ENCODE data around the gene PTPRM.

The PTPRM gene

DNA sequence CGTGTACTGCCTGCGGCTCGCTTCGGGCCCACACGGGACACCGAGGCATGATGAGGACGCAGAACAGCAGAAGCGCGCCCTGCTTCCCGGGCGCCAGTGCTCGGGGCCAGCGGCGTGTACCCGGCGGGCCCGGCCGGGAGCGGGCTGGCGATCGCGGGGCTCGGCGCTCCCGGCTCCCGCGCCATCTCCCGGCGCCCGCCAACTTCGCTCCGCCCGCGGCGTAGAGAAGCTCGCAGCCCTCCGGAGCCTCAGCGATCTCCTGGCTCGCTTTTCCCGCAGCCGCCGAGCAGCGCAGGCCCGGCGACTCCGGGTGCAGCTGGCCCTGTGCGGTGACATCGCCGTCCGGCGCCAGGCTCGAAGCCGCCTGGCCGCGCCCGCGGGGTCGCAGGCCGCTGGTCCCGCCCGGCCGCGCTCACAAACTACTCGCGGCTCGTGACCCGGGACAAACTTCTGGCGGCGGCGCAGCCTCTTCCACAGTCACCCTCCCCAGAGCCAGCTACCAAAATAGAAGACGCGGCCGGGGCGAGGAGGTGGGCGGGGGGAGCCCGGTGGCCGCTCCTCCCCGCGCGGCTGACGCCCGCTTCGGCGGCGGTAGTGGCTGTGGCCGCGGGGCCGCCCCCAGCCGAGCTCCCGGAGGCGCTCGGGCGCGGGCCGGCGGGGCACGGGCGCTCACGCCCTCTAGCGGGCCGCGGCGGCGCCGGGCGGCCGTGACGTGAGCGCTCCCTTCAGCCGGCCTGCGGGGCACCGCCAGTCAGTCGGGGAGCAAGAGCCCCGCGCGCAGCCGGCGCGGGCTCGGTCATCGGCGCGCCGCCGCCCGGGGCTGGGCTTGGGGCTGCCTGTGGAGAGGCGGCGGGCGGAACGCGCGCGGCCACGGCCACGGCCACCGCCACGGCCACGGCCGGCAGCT, at the start of gene PTPRM:
PTPRM (plus strand) TSS at position 750 of the 907 bp plus-strand sequence. CDS start 503 bp downstream, outside the sequence.
- peak; percentile 55 to 64 for DNase-seq

DNA sequence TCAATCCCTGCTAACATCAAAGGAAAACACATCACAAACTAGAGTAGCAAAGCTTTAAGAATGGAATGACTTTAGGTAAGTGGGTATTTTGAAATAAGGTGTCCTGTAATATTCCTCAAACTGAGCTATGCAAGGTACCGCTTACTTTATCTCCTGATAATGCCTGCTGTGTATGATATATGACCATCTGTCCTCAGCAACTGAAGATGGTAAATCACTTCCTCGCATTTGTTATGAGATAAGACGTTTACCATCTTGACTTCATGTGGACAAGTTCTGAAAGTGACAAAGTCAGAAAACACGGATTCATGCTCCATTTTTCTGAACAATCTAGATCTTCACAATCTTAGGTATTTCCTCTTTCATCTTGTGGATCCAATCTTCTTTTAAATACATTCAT, 49.3 kb upstream of the PTPRM start:
- no peak for DNase-seq

- DNase-seq, result no peak
Observed at GRCh38 chr18:7520200-7520785, 46.8 kb upstream of the PTPRM start.

- peak in 1 of 2 experiments; percentile 26 for DNase-seq
Observed at GRCh38 chr18:7521226-7521856, 45.8 kb upstream of the PTPRM start.

DNA sequence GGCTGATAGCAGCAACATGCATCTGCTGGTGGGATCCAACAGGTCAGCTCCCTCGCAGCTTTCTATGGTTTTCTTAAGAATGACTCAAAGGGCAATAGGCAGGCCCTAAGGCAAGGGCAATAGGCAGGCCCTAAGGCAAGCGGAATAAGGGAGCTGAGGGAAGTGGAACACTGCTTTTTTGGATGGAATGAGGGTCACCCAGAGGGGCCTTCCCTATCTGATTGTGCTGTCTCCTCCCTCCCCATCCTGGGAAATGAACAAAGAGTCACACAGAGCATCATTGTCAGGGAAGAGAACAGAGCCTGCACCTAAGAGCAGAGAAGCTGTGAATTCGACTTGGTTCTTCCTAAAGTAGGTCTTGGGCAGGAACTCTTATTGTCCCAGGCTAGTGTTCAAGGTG, 43.3 kb upstream of the PTPRM start:
- no peak for DNase-seq

- DNase-seq, result no peak
Observed at GRCh38 chr18:7524786-7525185, 42.3 kb upstream of the PTPRM start.

- no peak for DNase-seq
Observed at GRCh38 chr18:7532942-7533341, 34.2 kb upstream of the PTPRM start.

DNA sequence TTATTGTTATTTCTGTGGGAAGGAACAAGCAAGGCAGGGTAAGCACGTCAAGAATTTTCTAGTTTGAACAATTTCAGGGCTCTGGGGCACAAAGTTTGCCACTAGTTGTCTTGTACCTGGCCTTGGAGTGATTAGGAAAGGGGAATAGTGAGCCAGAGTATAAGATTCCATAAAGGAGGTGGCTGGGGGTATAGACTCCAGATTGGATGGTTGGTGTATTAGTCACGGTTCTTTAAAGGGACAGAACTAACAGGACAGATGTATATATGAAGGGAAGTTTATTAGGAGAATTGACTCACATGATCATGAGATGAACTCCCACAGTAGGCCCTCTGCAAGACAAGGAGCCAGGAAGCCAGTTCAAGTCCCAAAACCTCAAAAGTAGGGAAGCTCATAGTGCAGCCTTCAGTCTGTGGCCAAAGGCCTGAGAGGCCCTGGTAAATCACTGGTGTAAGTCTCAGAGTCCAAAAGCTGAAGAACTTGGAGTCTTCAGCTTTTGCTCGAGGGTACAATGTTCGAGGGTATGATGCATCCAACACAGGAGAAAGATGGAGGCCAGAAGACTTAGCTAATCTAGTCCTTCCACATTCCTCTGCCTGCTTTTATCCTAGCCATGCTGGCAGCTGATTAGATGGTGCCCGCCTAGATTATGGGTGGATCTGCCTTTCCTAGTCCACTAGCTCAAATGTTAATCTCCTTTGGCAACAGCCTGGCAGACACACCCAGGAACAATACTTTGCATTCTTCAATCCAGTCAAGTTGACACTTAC, 31.5 kb upstream of the PTPRM start:
- no peak for DNase-seq

DNA sequence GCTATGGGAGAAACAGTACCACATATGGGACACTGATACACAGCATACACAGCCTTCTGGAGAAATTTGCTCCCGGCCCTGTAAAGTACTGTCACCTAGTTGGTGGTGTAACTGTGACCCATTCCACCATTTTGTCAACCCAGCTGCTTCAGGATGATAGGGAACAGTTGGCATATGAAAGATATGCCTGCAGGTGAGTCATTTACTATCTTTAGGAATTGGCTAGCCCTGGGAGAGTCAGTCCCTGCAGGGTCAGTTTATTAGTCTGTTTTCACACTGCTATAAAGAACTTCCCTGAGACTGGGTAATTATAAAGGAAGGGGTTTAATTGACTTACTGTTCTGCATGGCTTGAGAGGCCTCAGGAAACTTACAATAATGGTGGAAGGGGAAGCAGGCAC, 30.0 kb upstream of the PTPRM start:
- no peak for DNase-seq

DNA sequence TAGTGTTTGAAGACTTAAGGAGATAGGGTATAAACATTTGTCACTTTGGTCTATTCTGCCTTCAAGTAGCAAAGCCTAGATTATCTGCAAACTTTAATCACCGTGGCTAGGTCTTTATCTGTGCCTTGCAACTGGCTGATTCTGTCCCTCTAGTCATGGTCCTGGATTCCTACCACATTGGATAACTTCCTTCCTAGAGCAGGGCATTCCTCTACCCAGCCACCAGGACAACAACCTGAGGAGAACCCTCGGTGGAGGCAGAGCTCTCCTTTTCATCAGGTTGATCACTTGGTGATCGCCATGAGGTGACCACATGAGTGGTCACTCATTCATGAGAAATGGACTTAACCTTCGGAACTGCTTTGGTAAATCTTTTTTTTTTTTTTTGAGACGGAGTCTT, 25.3 kb upstream of the PTPRM start:
- no peak for DNase-seq

DNA sequence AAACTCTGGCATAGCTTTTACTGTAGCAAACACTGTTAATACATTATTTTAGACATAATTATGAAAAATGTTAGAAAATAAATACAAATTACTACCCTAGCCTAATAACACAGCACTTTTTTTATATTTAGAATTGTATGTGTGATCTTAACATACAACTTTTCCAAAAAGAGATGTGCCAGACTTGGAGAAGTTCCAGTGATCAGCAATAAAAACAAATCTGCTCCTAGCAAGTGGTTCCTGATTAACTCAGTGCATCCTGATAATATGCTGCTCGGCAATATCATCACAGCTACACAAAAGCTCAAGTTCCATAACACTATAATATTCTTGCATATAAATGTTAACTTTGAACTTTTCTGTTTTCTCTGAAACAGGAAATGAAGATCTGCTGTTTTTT, 22.4 kb upstream of the PTPRM start:
- DNase-seq, result no peak

GRCh38 chr18:7545734-7546133, 21.4 kb upstream of the PTPRM start:
- DNase-seq, result no peak

DNA sequence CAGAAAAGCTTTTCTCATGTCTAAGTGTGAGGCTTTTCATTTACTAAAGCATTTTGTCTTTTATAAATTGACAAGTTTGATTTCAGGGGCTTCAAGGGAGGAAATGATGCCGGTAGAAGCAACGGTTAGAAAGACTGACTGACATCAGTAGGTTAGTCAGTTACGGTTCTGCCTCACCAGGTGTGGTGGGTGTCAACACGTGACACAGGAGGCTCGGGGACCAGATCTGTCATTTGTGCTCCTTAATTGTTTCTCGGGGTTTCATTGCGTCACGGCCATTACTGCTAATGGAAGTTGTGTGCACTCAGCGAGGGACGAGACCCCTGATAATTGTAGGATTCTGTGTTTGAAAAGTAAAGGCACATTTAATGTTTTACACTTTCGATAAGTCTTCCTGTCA, 18.9 kb upstream of the PTPRM start:
- no peak for DNase-seq

DNA sequence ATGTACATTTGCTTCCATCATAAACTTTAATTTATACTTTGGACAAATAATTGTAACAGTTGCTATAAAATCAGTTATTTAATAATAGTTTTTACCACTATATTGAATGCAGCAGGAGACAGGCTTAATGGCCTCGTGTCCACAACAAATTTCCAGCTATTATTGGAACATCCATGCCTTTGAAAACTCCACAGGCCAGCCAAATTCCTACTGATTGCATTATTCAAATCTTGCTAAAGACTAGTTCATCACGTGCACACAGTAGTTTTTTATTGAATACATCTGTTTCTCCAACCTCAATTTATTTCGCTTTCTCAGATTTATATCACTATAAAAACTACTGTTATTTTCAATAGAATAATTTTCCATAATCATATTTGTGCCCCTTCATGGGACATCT, 18.4 kb upstream of the PTPRM start:
- no peak for DNase-seq

DNA sequence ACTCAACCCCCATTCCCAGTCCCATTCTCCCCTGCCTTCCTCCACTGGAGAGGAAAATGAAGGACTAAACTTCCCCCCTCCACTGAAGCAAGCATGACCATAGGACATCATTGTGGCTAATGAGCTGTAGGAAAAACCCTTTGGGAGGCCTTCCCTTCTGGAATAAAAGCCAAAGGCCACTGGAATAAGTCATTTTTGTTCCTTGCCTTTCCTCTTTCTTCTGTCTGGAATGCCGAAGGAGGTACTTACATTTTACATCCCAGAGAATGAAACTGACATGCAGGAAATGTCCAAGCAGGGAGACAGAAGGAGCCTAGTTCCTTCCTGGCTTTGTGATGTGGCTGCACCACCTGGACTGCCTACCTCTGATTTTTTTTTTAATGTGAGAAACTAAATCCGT, 9.1 kb upstream of the PTPRM start:
- no peak for DNase-seq

GRCh38 chr18:7558769-7559168, 8.3 kb upstream of the PTPRM start:
- no peak for DNase-seq

GRCh38 chr18:7559709-7560319, 7.3 kb upstream of the PTPRM start:
- DNase-seq, result no peak

GRCh38 chr18:7561909-7562460, 5.1 kb upstream of the PTPRM start:
- no peak for DNase-seq

DNA sequence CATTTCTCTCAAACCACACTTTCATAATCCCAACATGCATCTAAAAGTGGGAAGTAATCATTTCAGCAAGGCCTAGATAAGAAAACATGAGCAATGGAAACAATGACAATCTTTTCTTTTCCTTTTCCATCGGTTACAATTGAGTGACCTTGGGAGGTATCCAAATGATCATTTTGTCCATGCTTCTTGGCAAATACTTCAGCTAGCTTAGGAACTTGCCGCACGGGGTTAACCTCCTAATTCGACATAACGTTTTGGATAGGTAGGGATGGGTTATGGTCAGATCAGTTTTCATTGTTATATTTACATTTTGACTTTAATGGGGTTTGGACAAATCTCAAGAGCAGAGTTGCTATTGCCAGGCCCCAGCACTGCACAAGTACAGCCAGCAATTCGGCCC, 4.6 kb upstream of the PTPRM start:
- no peak for DNase-seq

- no peak for DNase-seq
Observed at GRCh38 chr18:7565677-7566076, 1.4 kb upstream of the PTPRM start.

- DNase-seq, result no peak
Observed at GRCh38 chr18:7566244-7566566, 911 bp upstream of the PTPRM start.
